Neural progenitor cell (in vitro differentiated cells): ENCODE data around the gene SLC16A9. TPM values are rescaled to one million over a fixed set of nuclear protein-coding genes. Genes with fewer than 3 reads are reported as not detected.

ENCODE experiments used
- DNase-seq: peaks from one replicate; pipeline ENCODE4 v3.0.0-alpha.2; 2016; ENCODE audit warnings: low spot score
- H2AFZ ChIP-seq: fragments of 200-600 bp; sonication (generic); replicated peaks from 2 replicates; pipeline ENCODE4 v1.6.1; 2016; ENCODE audit warnings: antibody characterized with exemption
- H3F3A ChIP-seq: fragments of 200-600 bp; sonication (generic); 2 replicates; pipeline ENCODE4 v1.6.1; 2016; ENCODE audit warnings: antibody characterized with exemption, low read depth
- H3K27ac ChIP-seq: fragments of 200-600 bp; sonication (generic); 2 replicates; pipeline ENCODE4 v1.5.1; 2016; ENCODE audit warnings: mild to moderate bottlenecking
- H3K27me3 ChIP-seq: fragments of 200-600 bp; sonication (generic); 2 replicates; pipeline ENCODE4 v1.6.1; 2016; ENCODE audit warnings: mild to moderate bottlenecking, moderate library complexity
- H3K36me3 ChIP-seq: fragments of 200-600 bp; sonication (generic); 2 replicates; pipeline ENCODE4 v1.5.1; 2016
- H3K4me1 ChIP-seq: fragments of 200-600 bp; sonication (generic); 2 replicates; pipeline ENCODE4 v1.6.1; 2016; ENCODE audit warnings: mixed run types
- H3K4me2 ChIP-seq: fragments of 200-600 bp; sonication (generic); 2 replicates; pipeline ENCODE4 v1.6.1; 2016
- H3K4me3 ChIP-seq: fragments of 200-600 bp; sonication (generic); 2 replicates; pipeline ENCODE4 v1.5.1; 2016
- H3K79me2 ChIP-seq: fragments of 200-600 bp; sonication (generic); 2 replicates; pipeline ENCODE4 v1.6.1; 2016; ENCODE audit warnings: low read depth
- H3K9ac ChIP-seq: fragments of 200-600 bp; sonication (generic); 2 replicates; pipeline ENCODE4 v1.6.1; 2016
- H3K9me3 ChIP-seq: fragments of 200-600 bp; sonication (generic); 2 replicates; pipeline ENCODE4 v1.5.1; 2016; ENCODE audit warnings: low read depth
- H4K20me1 ChIP-seq: fragments of 200-600 bp; sonication (generic); 2 replicates; pipeline ENCODE4 v1.6.1; 2016; ENCODE audit warnings: low read depth
- H3K27ac Mint-ChIP-seq: 3 replicates; pipeline ENCODE4 v1.8.0; 2021; ENCODE audit warnings: mixed read lengths
- H3K27me3 Mint-ChIP-seq: 2 replicates; pipeline ENCODE4 v1.8.0; 2022; ENCODE audit warnings: low read depth, mild to moderate bottlenecking, inconsistent platforms, moderate library complexity, mixed read lengths; ENCODE audit not compliant: insufficient read depth
- H3K36me3 Mint-ChIP-seq: 3 replicates; pipeline ENCODE4 v1.8.0; 2021; ENCODE audit warnings: mixed read lengths
- H3K4me1 Mint-ChIP-seq: 3 replicates; pipeline ENCODE4 v1.8.0; 2021; ENCODE audit warnings: mixed read lengths
- H3K4me3 Mint-ChIP-seq: 3 replicates; pipeline ENCODE4 v1.8.0; 2021; ENCODE audit warnings: mild to moderate bottlenecking, moderate library complexity, mixed read lengths
- H3K9me3 Mint-ChIP-seq: 3 replicates; pipeline ENCODE4 v1.8.0; 2020; ENCODE audit warnings: mixed read lengths
- EZH2 ChIP-seq: fragments of 200-600 bp; sonication (generic); IDR thresholded peaks from 2 replicates; pipeline ENCODE4 v1.6.1; 2017; ENCODE audit warnings: antibody characterized with exemption, mild to moderate bottlenecking, moderate library complexity
- EZH2phosphoT487 ChIP-seq: fragments of 200-600 bp; sonication (generic); IDR thresholded peaks from 2 replicates; pipeline ENCODE4 v1.6.1; 2017; ENCODE audit warnings: antibody characterized with exemption
- total RNA-seq: library from RNA; depleted of rRNA; stranded (reverse); fragments of >200 nt; gene quantifications from 2 replicates; pipeline ENCODE4 v1.2.3, GENCODE V29; 2015; ENCODE audit warnings: low replicate concordance
- TF ChIP-seq, protein P1 (sequence below): fragments of 200-600 bp; sonication (generic); IDR thresholded peaks from 2 replicates; pipeline ENCODE4 v1.5.1; 2017; ENCODE audit warnings: antibody characterized with exemption, mild to moderate bottlenecking

SLC16A9 gene
- total RNA-seq, 1 donor from 2014 or later: 48.5 TPM

- Histone ChIP-seq H3K36me3 (no peaks in the 10 kb centered on the region), H4K20me1 (no peaks in the 10 kb centered on the region), H3K9ac (no peak overlapping the region), H3K4me2 (no peak overlapping the region), H3K4me3 (no peak overlapping the region), H3K27ac (no peak overlapping the region), H2AFZ (no peak overlapping the region), H3K4me1 (peaks cover 17% of the 10 kb centered on the region), H3F3A (peaks cover 21% of the 10 kb centered on the region), H3K27me3 (no peaks in the 10 kb centered on the region), H3K79me2 (no peaks in the 10 kb centered on the region), H3K9me3 (no peaks in the 10 kb centered on the region)
- Mint-ChIP-seq H3K27ac (no peak overlapping the region), H3K4me3 (no peak overlapping the region), H3K9me3 (no peaks in the 10 kb centered on the region), H3K4me1 (peaks cover 12% of the 10 kb centered on the region), H3K36me3 (no peaks in the 10 kb centered on the region), H3K27me3 (no peaks in the 10 kb centered on the region)
- DNase-seq: peak; percentile 73
- TF ChIP-seq, protein P1, sequence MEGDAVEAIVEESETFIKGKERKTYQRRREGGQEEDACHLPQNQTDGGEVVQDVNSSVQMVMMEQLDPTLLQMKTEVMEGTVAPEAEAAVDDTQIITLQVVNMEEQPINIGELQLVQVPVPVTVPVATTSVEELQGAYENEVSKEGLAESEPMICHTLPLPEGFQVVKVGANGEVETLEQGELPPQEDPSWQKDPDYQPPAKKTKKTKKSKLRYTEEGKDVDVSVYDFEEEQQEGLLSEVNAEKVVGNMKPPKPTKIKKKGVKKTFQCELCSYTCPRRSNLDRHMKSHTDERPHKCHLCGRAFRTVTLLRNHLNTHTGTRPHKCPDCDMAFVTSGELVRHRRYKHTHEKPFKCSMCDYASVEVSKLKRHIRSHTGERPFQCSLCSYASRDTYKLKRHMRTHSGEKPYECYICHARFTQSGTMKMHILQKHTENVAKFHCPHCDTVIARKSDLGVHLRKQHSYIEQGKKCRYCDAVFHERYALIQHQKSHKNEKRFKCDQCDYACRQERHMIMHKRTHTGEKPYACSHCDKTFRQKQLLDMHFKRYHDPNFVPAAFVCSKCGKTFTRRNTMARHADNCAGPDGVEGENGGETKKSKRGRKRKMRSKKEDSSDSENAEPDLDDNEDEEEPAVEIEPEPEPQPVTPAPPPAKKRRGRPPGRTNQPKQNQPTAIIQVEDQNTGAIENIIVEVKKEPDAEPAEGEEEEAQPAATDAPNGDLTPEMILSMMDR: peak; percentile 72
- no peak for TF ChIP-seq EZH2phosphoT487
These were observed 87.1 kb downstream of the SLC16A9 start for GRCh38 chr10:59622320-59623132.

GRCh38 chr10:59621771-59622170 is 87.9 kb downstream of the SLC16A9 start:
- no peaks in the 10 kb centered on the region for H3K27me3 Mint-ChIP-seq
- H4K20me1 ChIP-seq: no peaks in the 10 kb centered on the region
- no peaks in the 10 kb centered on the region for H3K9me3 ChIP-seq
- H3K9ac ChIP-seq: no peak overlapping the region
- H2AFZ ChIP-seq: no peak overlapping the region
- no peaks in the 10 kb centered on the region for H3K27me3 ChIP-seq
- H3K4me3 ChIP-seq: no peak overlapping the region
- no peaks in the 10 kb centered on the region for H3K36me3 ChIP-seq
- peaks cover 12% of the 10 kb centered on the region for H3K4me1 ChIP-seq
- no peak overlapping the region for H3K27ac ChIP-seq
- no peak overlapping the region for H3K4me3 Mint-ChIP-seq
- H3K79me2 ChIP-seq: no peaks in the 10 kb centered on the region
- no peaks in the 10 kb centered on the region for H3K9me3 Mint-ChIP-seq
- no peak overlapping the region for H3K4me2 ChIP-seq
- no peak for DNase-seq
- H3K27ac Mint-ChIP-seq: no peak overlapping the region
- H3K36me3 Mint-ChIP-seq: no peaks in the 10 kb centered on the region
- H3F3A ChIP-seq: peaks cover 18% of the 10 kb centered on the region
- H3K4me1 Mint-ChIP-seq: peaks cover 9% of the 10 kb centered on the region
- TF ChIP-seq, protein P1: no peak
- TF ChIP-seq EZH2phosphoT487: no peak
- no peak for TF ChIP-seq EZH2

- H3K27me3 Mint-ChIP-seq: no peaks in the 10 kb centered on the region
- peaks cover 9% of the 10 kb centered on the region for H3F3A ChIP-seq
- no peak overlapping the region for H3K9ac ChIP-seq
- TF ChIP-seq EZH2 (no peak), EZH2phosphoT487 (no peak)
- TF ChIP-seq, protein P1: no peak
- H3K27ac ChIP-seq: no peak overlapping the region
- H3K9me3 Mint-ChIP-seq: no peaks in the 10 kb centered on the region
- H3K79me2 ChIP-seq: no peaks in the 10 kb centered on the region
- peaks cover 3% of the 10 kb centered on the region for H4K20me1 ChIP-seq
- no peaks in the 10 kb centered on the region for H3K9me3 ChIP-seq
- no peaks in the 10 kb centered on the region for H3K36me3 ChIP-seq
- no peak overlapping the region for H2AFZ ChIP-seq
- no peak overlapping the region for H3K4me3 Mint-ChIP-seq
- H3K36me3 Mint-ChIP-seq: no peaks in the 10 kb centered on the region
- no peaks in the 10 kb centered on the region for H3K27me3 ChIP-seq
- H3K4me1 Mint-ChIP-seq: no peaks in the 10 kb centered on the region
- H3K4me1 ChIP-seq: peaks cover 10% of the 10 kb centered on the region
- no peak overlapping the region for H3K4me2 ChIP-seq
- H3K4me3 ChIP-seq: no peak overlapping the region
- no peak for DNase-seq
- H3K27ac Mint-ChIP-seq: no peak overlapping the region
These were observed 91.0 kb downstream of the SLC16A9 start for GRCh38 chr10:59618666-59619065.
